Stimulated activated CD8-positive, alpha-beta memory T cell treated with anti-CD3 and anti-CD28 coated beads, Interleukin-12 subunit alpha, Interleukin-12 subunit beta, amount 100 ng/mL, for 24 hours (primary cell): ENCODE data around the gene DEFB118.
"Not testable (repeated sequence)": the region's sequence is repeated elsewhere in the genome, so short reads cannot be mapped to it uniquely, and the experiment has no call there.

Experiments used
- DNase-seq: peaks from one replicate; pipeline ENCODE4 v3.0.0-alpha.2; 2020; ENCODE audit errors: extremely low read depth

Gene DEFB118, protein sequence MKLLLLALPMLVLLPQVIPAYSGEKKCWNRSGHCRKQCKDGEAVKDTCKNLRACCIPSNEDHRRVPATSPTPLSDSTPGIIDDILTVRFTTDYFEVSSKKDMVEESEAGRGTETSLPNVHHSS

GRCh38 chr20:31368301-31368700, at the start of gene DEFB118:
Gene DEFB118 (plus strand): TSS chr20:31368601. CDS start chr20:31368651, 50 bp downstream.
- no peak for DNase-seq

- no peak for DNase-seq
Observed at GRCh38 chr20:31322504-31322903, 45.9 kb upstream of the DEFB118 start.

DNA sequence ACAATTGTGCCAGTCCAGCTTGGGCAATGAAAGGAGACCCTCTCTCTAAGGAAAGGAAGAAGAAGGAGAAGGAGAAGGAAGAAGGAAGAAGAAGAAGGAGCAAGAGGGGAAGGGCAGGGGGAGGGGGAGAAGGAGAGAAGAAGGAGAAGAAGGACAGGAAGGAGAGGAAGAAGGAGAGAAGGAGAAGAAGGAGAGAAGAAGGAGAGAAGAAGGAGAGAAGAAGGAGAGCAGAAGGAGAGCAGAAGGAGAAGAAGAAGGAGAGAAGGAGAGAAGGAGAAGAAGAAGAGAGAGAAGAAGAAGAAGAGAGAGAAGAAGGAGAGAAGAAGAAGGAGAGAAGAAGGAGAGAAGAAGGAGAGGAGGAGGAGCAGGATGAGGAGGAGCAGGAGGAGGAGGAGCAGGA, 37.5 kb upstream of the DEFB118 start:
- no peak for DNase-seq

- DNase-seq = no peak
Observed at GRCh38 chr20:31341470-31341869, 26.9 kb upstream of the DEFB118 start.

- DNase-seq = no peak
Observed at GRCh38 chr20:31355981-31356380, 12.4 kb upstream of the DEFB118 start.

DNA sequence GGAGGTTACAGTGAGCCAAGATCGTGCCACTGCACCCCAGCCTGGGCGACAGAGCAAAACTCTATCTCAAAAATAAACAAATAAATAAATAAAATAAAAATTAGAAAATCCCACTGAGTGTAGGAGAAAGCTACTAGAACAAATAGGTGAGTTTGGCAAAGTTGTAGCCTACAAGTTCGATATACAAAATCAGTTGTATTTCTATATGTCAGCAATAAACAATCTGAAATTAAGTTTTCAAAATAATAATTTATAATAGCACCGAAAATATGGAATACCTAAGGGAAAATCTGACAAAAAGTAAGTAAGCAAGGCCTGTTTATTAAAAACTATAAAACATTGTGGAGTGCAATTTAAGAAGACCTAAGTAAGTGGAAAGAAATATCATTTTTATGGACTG, 5.1 kb upstream of the DEFB118 start:
- DNase-seq = no peak

DNA sequence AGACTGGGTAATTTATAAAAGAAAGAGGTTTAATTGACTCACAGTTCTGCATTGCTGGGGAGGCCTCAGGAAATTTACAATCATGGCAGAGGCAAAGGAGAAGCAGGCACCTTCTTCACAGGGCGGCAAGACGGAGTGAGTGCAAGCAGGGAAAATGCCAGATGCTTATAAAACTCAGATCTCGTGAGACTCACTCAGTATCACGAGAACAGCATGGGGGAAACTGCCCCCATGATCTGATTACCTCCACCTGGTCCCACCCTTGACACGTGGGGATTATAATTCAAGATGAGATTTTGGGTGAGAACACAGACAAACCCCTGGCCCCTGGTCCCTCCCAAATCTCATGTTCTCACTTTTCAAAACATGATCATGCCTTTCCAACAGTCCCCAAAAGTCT, 4.1 kb upstream of the DEFB118 start:
- not testable (repeated sequence) for DNase-seq

DNA sequence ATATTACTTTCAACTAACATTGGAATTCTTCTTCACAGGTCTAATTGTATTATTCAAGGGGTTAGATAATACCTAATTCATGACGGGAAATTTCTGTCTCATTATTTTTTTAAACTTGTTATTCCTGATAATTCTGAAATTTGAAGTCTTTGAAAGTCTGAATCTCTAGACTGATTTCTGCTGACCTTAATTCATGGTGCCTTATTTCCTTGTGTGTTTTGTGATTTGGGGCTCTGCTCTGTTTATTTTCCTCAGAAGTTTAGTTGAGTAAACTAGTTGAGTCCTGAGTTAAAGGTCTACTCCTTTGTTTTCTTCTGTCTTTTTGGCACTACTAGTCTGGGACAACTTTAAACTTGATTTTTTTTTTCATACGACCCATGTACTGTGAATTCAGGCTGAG, 5.9 kb downstream of the DEFB118 start:
- no peak for DNase-seq

DNA sequence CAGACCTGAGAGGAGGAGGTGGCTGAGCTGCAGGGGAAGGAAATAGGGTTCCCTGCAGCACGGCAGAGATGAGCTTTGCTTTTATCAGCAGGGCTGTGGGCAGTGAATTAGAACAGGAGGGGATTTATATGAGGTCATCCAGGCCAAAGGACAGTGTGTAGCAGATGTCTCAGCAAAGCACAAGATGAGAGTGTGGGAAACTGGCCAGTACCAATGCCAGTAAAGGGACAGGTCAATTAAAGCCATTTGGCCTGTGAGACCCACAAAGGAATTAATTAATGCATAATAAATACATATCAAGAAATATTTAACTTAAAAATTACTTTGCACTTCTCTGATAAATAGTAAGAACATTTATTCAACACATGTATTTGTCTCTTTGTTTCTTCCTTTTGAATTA, 22.1 kb downstream of the DEFB118 start, which contains the start of gene DEFB119:
Gene DEFB119, minus strand, starts transcription at position 101 of the 400 bp plus-strand sequence. CDS start 107 bp downstream, outside the sequence.
- DNase-seq = no peak

DNA sequence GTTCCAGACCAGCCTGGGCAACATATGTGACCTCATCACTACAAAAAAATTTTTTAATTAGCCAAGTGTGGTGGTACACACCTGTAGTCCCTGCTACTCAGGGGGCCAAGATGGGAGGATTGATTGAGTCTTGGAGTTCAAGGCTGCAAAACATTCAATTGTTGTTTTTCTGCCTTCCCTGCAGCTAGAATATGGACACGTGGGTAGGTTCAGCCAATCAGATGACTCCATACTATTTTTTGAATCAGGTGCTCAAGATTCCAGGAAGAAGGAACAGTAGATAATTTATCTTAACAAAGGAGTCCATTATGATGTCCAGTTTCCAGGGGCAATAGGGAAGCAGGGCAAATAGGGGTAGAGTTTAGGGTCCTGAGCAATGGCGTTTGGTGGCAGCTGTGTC, 24.4 kb downstream of the DEFB118 start:
- DNase-seq = no peak

GRCh38 chr20:31394900-31395299, 26.5 kb downstream of the DEFB118 start:
- DNase-seq = no peak

- no peak for DNase-seq
Observed at GRCh38 chr20:31403886-31404285, 35.5 kb downstream of the DEFB118 start.

DNA sequence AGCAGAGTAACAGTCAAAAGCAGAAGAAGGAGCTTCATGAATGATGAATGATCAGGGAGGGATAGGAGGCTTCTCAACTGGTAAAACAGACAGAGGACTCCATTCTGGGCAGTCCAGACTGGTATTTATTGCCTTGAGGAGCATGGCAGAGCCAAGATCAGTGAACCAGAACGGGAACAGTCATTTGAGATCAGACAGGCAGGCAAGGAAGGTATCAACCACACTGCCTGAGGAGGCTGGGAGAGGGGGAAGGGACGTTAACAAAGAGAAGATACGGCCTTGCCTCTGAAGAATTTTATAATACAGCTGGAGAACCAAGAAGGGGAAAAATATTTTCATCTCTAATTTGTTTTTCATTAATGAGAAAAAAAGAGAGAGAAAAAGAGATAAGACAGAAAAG, 37.7 kb downstream of the DEFB118 start, which contains the start of gene DEFB121:
Gene DEFB121, minus strand, starts transcription at position 101 of the 400 bp plus-strand sequence. Its CDS starts 63 bp downstream, at position 38.
- no peak for DNase-seq

DNA sequence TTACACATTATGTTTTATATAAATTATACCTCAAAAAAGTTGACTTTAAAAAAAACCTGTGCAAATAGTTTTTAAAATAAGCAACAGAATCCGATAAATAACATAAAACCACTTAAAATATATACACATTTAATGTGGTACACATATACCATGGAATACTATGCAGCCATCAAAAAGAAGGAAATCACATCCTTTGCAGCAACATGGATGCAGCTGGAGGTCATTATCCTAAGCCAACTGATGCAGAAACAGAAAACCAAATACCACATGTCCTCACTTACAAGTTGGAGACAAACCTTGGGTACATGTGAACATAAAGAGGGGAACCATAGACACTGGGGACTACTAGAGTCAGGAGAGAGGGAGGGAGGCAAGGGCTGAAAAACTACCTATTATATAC, 41.6 kb downstream of the DEFB118 start:
- no peak for DNase-seq

DNA sequence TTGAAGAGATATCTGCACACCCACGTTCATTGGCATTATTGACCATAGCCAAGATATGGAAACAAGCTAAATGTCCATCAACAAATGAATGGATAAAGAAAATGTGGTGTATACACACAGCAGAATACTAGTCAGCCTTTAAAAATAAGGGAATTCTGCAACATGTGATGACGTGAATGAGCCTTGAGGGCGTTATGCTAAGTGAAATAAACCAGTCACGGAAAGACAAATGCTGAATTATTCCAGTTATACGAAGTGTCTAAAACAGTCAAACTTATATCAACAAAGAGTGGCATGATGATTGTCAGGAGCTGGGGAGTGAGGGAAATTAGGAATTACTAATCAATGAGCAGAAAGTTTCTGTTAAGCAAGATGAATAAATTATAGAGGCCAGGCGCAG, 46.0 kb downstream of the DEFB118 start:
- DNase-seq = no peak

- DNase-seq = no peak
Observed at GRCh38 chr20:31415653-31416052, 47.3 kb downstream of the DEFB118 start.

DNA sequence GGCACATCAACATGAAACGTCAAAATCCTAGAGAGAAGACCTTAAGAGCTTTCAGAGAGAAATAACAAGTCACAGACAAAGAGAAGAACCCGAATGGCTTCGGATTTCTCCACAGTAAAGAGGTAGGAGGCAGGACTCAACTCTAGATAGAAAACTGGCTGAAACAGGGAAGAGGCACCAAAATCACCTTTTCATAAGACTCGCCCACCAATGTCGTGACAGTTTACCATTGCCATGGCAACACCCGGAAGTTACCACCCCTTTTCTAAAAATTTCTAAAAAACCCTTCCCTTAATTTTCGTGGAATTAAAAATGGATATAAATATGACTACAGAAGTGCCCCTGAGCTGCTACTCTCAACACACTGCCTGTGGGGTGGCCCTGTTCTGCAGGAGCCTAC, 49.9 kb downstream of the DEFB118 start:
- DNase-seq = no peak
